IMR-90 (cell line): ENCODE measurements around the gene STXBP6. TPM values are rescaled to one million over a fixed set of nuclear protein-coding genes. Genes with fewer than 3 reads are reported as not detected.

Experiments used
- ATAC-seq: fragments of 200-7000 bp; cut with Tn5 transposase; 2 replicates; pipeline ENCODE4 v1.9.1; 2020; ENCODE audit warnings: low read depth, mild to moderate bottlenecking, moderate library complexity
- BruUV-seq: library from RNA; stranded (reverse); fragments of 400-500 nt; replicated peaks from 2 replicates; lab custom pipeline; 2021; lab: Mats Ljungman, UMichigan
- CTCF ChIA-PET: fragments of 300-600 bp; formaldehyde crosslinking; extraction: SDS; loops from one replicate; lab custom pipeline; 2021; ENCODE audit warnings: antibody characterized with exemption; lab: Yijun Ruan, JAX
- POLR2A ChIA-PET: fragments of 300-600 bp; sonication (Branson Sonifier 250); formaldehyde crosslinking; loops from one replicate; lab custom pipeline; 2022; ENCODE audit warnings: antibody characterized with exemption; ENCODE audit not compliant: unreplicated experiment; lab: Charles Lee
- DNase-seq: peaks from one replicate; pipeline ENCODE4 v3.0.0; 2013
- H2AFZ ChIP-seq: replicated peaks from 2 replicates; pipeline ENCODE3; 2013; ENCODE audit warnings: low read length, mild to moderate bottlenecking; ENCODE audit not compliant: poor library complexity
- H2AK5ac ChIP-seq: 2 replicates; pipeline ENCODE4 v1.6.1; 2013; ENCODE audit warnings: low read depth, low read length, inconsistent platforms
- H2AK9ac ChIP-seq: replicated peaks from 2 replicates; pipeline ENCODE3; 2013; ENCODE audit warnings: mild to moderate bottlenecking, low read depth, low read length, moderate library complexity; ENCODE audit not compliant: poor library complexity
- H2BK120ac ChIP-seq: 2 replicates; pipeline ENCODE4 v1.6.1; 2013; ENCODE audit warnings: low read depth, low read length, inconsistent platforms
- H2BK15ac ChIP-seq: 3 replicates; pipeline ENCODE4 v1.6.1; 2013; ENCODE audit warnings: low read depth, low read length, inconsistent platforms
- H2BK20ac ChIP-seq: 2 replicates; pipeline ENCODE4 v1.6.1; 2013; ENCODE audit warnings: low read depth, mild to moderate bottlenecking, inconsistent platforms, low read length, moderate library complexity
- H2BK5ac ChIP-seq: 2 replicates; pipeline ENCODE4 v1.6.1; 2013; ENCODE audit warnings: mild to moderate bottlenecking, low read depth, low read length, inconsistent platforms; ENCODE audit not compliant: poor library complexity, severe bottlenecking
- H3K14ac ChIP-seq: replicated peaks from 2 replicates; pipeline ENCODE4 v1.6.1; 2013; ENCODE audit warnings: low read depth, low read length, inconsistent platforms
- H3K18ac ChIP-seq: 2 replicates; pipeline ENCODE4 v1.6.1; 2013; ENCODE audit warnings: low read depth, low read length, control low read depth
- H3K23ac ChIP-seq: 2 replicates; pipeline ENCODE4 v1.6.1; 2013; ENCODE audit warnings: low read depth, low read length, inconsistent platforms
- H3K27ac ChIP-seq: 2 replicates; pipeline ENCODE4 v1.5.1; 2013; ENCODE audit warnings: mild to moderate bottlenecking, control low read depth, low read length; ENCODE audit not compliant: insufficient read depth
- H3K27me3 ChIP-seq: 2 replicates; pipeline ENCODE4 v1.6.1; 2013; ENCODE audit warnings: low read length; ENCODE audit not compliant: control insufficient read depth, insufficient read depth
- H3K36me3 ChIP-seq: 2 replicates; pipeline ENCODE4 v1.6.1; 2013; ENCODE audit warnings: low read length, mixed read lengths; ENCODE audit not compliant: control insufficient read depth, insufficient read depth
- H3K4ac ChIP-seq: 2 replicates; pipeline ENCODE4 v1.6.1; 2013; ENCODE audit warnings: low read depth, low read length, inconsistent platforms
- H3K4me1 ChIP-seq: 2 replicates; pipeline ENCODE4 v1.6.1; 2013; ENCODE audit warnings: low read length, mixed read lengths; ENCODE audit not compliant: control insufficient read depth, insufficient read depth
- H3K4me2 ChIP-seq: 2 replicates; pipeline ENCODE4 v1.6.1; 2013; ENCODE audit warnings: low read depth, mild to moderate bottlenecking, control low read depth, low read length, moderate library complexity
- H3K4me3 ChIP-seq: 2 replicates; pipeline ENCODE4 v1.5.1; 2013; ENCODE audit warnings: low read depth, mild to moderate bottlenecking, control low read depth, low read length, moderate library complexity; ENCODE audit not compliant: insufficient read depth
- H3K56ac ChIP-seq: 2 replicates; pipeline ENCODE4 v1.6.1; 2013; ENCODE audit warnings: low read length, inconsistent platforms; ENCODE audit not compliant: insufficient read depth; ENCODE audit errors: extremely low read depth
- H3K79me1 ChIP-seq, 2 experiments: 2 replicates each; pipeline ENCODE4 v1.6.1; 2013; ENCODE audit warnings: low read length in 2 of 2, inconsistent platforms in 1 of 2, low read depth in 1 of 2
- H3K9ac ChIP-seq: 2 replicates; pipeline ENCODE4 v1.6.1; 2013; ENCODE audit warnings: low read depth, low read length, control low read depth
- H3K9me1 ChIP-seq: 2 replicates; pipeline ENCODE4 v1.6.1; 2013; ENCODE audit warnings: low read length, inconsistent platforms; ENCODE audit not compliant: insufficient read depth
- H3K9me3 ChIP-seq: 2 replicates; pipeline ENCODE4 v1.6.1; 2013; ENCODE audit warnings: low read length; ENCODE audit not compliant: control insufficient read depth, insufficient read depth
- H4K20me1 ChIP-seq: 2 replicates; pipeline ENCODE4 v1.6.1; 2013; ENCODE audit warnings: low read length, inconsistent platforms; ENCODE audit not compliant: insufficient read depth
- H4K5ac ChIP-seq: 2 replicates; pipeline ENCODE4 v1.6.1; 2013; ENCODE audit warnings: mild to moderate bottlenecking, low read depth, low read length, control low read depth
- H4K8ac ChIP-seq, 2 experiments: 2 replicates each; pipeline ENCODE4 v1.6.1; 2013; ENCODE audit warnings: low read depth in 2 of 2, low read length in 2 of 2, control low read depth in 1 of 2, inconsistent platforms in 1 of 2
- H4K91ac ChIP-seq: 2 replicates; pipeline ENCODE4 v1.6.1; 2013; ENCODE audit warnings: low read depth, low read length, inconsistent platforms; ENCODE audit not compliant: insufficient read depth
- CEBPB ChIP-seq: IDR thresholded peaks from 2 replicates; pipeline ENCODE4 v1.6.1; 2012; ENCODE audit warnings: low read depth, low read length, improper control_type of control experiment
- CHD1 ChIP-seq: IDR thresholded peaks from 2 replicates; pipeline ENCODE4 v1.6.1; 2012; ENCODE audit warnings: low read depth, low read length, improper control_type of control experiment
- CTCF ChIP-seq: conservative IDR thresholded peaks from 2 replicates; pipeline ENCODE4 v1.5.1; 2012; ENCODE audit warnings: mild to moderate bottlenecking, low read depth, low read length, improper control_type of control experiment
- ELK1 ChIP-seq: fragments of 150-350 bp; IDR thresholded peaks from 2 replicates; pipeline ENCODE4 v1.6.1; 2016; ENCODE audit warnings: low read depth, mild to moderate bottlenecking, low read length, moderate library complexity, borderline replicate concordance
- MAFK ChIP-seq: IDR thresholded peaks from 2 replicates; pipeline ENCODE4 v1.6.1; 2012; ENCODE audit warnings: low read depth, low read length, improper control_type of control experiment
- NFE2L2 ChIP-seq: fragments of 150-350 bp; IDR thresholded peaks from 2 replicates; pipeline ENCODE4 v1.6.1; 2016; ENCODE audit warnings: low read depth, mild to moderate bottlenecking, low read length
- POLR2A ChIP-seq: IDR thresholded peaks from 2 replicates; pipeline ENCODE4 v1.6.1; 2012; ENCODE audit warnings: mild to moderate bottlenecking, low read depth, low read length
- RCOR1 ChIP-seq: IDR thresholded peaks from 2 replicates; pipeline ENCODE4 v1.6.1; 2012; ENCODE audit warnings: mild to moderate bottlenecking, low read length, improper control_type of control experiment; ENCODE audit not compliant: insufficient replicate concordance
- RFX5 ChIP-seq: IDR thresholded peaks from 2 replicates; pipeline ENCODE4 v1.8.0; 2012; ENCODE audit warnings: low read depth, mild to moderate bottlenecking, low read length, moderate library complexity
- SMC3 ChIP-seq: fragments of 150-350 bp; IDR thresholded peaks from 2 replicates; pipeline ENCODE4 v1.6.1; 2016; ENCODE audit warnings: low read depth, mild to moderate bottlenecking, antibody characterized with exemption, low read length, moderate library complexity
- WGBS, 2 experiments: methylation state at CpG; one replicate each; pipeline versions ENCODE4 v1.1.5 to v1.1.7; 2013; ENCODE audit warnings: missing lambda C conversion rate in 2 of 2; ENCODE audit not compliant: insufficient read length in 1 of 2; ENCODE audit errors: extremely low coverage in 2 of 2; 5-methylcytosine and 5-hydroxymethylcytosine counted together
- dilution Hi-C: fragments of 300-500 bp; cut with HindIII; formaldehyde crosslinking; loops from one replicate; pipeline ENCODE4 v1.14.3; 2018; ENCODE audit warnings: low sequenced_read_pairs; ENCODE audit not compliant: unreplicated experiment
- in situ Hi-C: fragments of 300-500 bp; cut with MboI; formaldehyde crosslinking; loops from 3 replicates; pipeline ENCODE4 v1.14.3; 2019; ENCODE audit warnings: low sequenced_read_pairs, inconsistent platforms, mixed read lengths
- intact Hi-C: fragments of 100-400 bp; cut with micrococcal nuclease; formaldehyde crosslinking; loops from 2 replicates; pipeline ENCODE4 v1.10.0; 2022
- polyA plus RNA-seq, 3 experiments: library from polyadenylated mRNA; depleted of rRNA; stranded (reverse); fragments of >200 nt; gene quantifications; 2 replicates each; pipeline ENCODE4 v1.2.3, GENCODE V29; 2012; ENCODE audit warnings: low replicate concordance in 1 of 3
- total RNA-seq: library from RNA; depleted of rRNA; stranded (reverse); fragments of >200 nt; gene quantifications from 2 replicates; pipeline ENCODE4 v1.2.3, GENCODE V29; 2012
- TF ChIP-seq, protein P1 (sequence below): fragments of 150-350 bp; IDR thresholded peaks from 2 replicates; pipeline ENCODE4 v1.6.1; 2017; ENCODE audit warnings: mild to moderate bottlenecking, antibody characterized with exemption, low read length, low read depth

Gene STXBP6
- total and polyA plus RNA-seq, 2 of the 4 experiments (the other 2 are of a cell fraction) = 14.2 to 14.3 TPM

GRCh38 chr14:24874514-24875202, 175.3 kb downstream of the STXBP6 start:
- no peak overlapping the region for H2BK15ac ChIP-seq
- ATAC-seq = no peak
- no peaks in the 10 kb centered on the region; the same call in 1 of the 2 replicates for H3K9me1 ChIP-seq
- H3K27ac ChIP-seq = no peak overlapping the region
- H3K36me3 ChIP-seq = no peaks in the 10 kb centered on the region
- CTCF ChIA-PET = no interaction called here
- intact Hi-C loops (no loop called here), in situ Hi-C loops (no loop called here), dilution Hi-C loops (no loop called here)
- no peak overlapping the region for H2BK20ac ChIP-seq
- no peak overlapping the region for H3K4ac ChIP-seq
- H3K14ac ChIP-seq = no peak overlapping the region
- no peak for DNase-seq
- H3K4me3 ChIP-seq = no peak overlapping the region
- no peak overlapping the region for H3K9ac ChIP-seq
- no peaks in the 10 kb centered on the region for H3K4me1 ChIP-seq
- H2BK120ac ChIP-seq = no peak overlapping the region
- POLR2A ChIA-PET = no interaction called here
- no peak overlapping the region for H3K18ac ChIP-seq
- no peak overlapping the region for H4K5ac ChIP-seq
- H2BK5ac ChIP-seq = no peak overlapping the region
- no peak overlapping the region for H2AK5ac ChIP-seq
- H3K4me2 ChIP-seq = no peak overlapping the region
- H4K20me1 ChIP-seq = no peaks in the 10 kb centered on the region
- no peak overlapping the region for H3K23ac ChIP-seq
- H3K56ac ChIP-seq = no peak overlapping the region
- no TSS peak for BruUV-seq
- H3K9me3 ChIP-seq = no peaks in the 10 kb centered on the region
- no peak overlapping the region for H4K8ac ChIP-seq
- no peaks in the 10 kb centered on the region for H3K27me3 ChIP-seq
- TF ChIP-seq ELK1 (no peak), SMC3 (no peak), MAFK (no peak), POLR2A (no peak), RFX5 (no peak), CEBPB (no peak), CTCF (no peak), RCOR1 (no peak), NFE2L2 (no peak), CHD1 (no peak)
- TF ChIP-seq, protein P1, sequence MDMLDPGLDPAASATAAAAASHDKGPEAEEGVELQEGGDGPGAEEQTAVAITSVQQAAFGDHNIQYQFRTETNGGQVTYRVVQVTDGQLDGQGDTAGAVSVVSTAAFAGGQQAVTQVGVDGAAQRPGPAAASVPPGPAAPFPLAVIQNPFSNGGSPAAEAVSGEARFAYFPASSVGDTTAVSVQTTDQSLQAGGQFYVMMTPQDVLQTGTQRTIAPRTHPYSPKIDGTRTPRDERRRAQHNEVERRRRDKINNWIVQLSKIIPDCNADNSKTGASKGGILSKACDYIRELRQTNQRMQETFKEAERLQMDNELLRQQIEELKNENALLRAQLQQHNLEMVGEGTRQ = no peak
- no peak overlapping the region for H4K91ac ChIP-seq
- no peak overlapping the region for H2AFZ ChIP-seq
- H3K79me1 ChIP-seq = no peaks in the 10 kb centered on the region
- H2AK9ac ChIP-seq = no peak overlapping the region
- no CpG with 5 or more reads among the region's 8 CpGs for WGBS, 2 experiments
